ENCODE results near the gene ULBP2.
"Not testable (repeated sequence)": the region's sequence is repeated elsewhere in the genome, so short reads cannot be mapped to it uniquely, and the experiment has no call there.

The ULBP2 gene

GRCh38 chr6:149963462-149964307 is 21.9 kb downstream of the ULBP2 start, which contains the start of gene ULBP1:
TSS of gene ULBP1 (plus strand) at chr6:149963943. CDS start at chr6:149964050, 107 bp downstream.
- no peaks in the 10 kb centered on the region for H3K9me3 ChIP-seq (ENCODE audit: insufficient read depth, low read depth, low read length)
- WGBS, result under 1% methylated on average over 69 of the region's 69 CpGs
- no peak within 1 kb of the TSS for H3K27ac ChIP-seq (ENCODE audit: low read depth, low read length)
- peak within 1 kb of the TSS; percentile 83 for H3K4me3 ChIP-seq (ENCODE audit: low read length)
- H3K4me1 ChIP-seq (ENCODE audit: insufficient read depth, low read length), result 0 out of 2 replicates have a peak, but pooled peaks cover 5% of the 10 kb centered on the region
- peak within 1 kb of the TSS; percentile 82 for H3K9ac ChIP-seq (ENCODE audit: low read depth, low read length)
- H3K27me3 ChIP-seq (ENCODE audit: insufficient read depth, low read length), result peaks cover 99% of the 10 kb centered on the region
- no peaks in the 10 kb centered on the region for H3K36me3 ChIP-seq (ENCODE audit: insufficient read depth, low read length)

GRCh38 chr6:149964308-149965193 is 22.7 kb downstream of the ULBP2 start:
- Histone ChIP-seq H3K36me3 (ENCODE audit: insufficient read depth, low read length) (no peaks in the 10 kb centered on the region), H3K4me3 (ENCODE audit: low read length) (peak overlapping the region; percentile 83), H3K9me3 (ENCODE audit: insufficient read depth, low read depth, low read length) (no peaks in the 10 kb centered on the region), H3K9ac (ENCODE audit: low read depth, low read length) (peak overlapping the region; percentile 21; the same call in 1 of the 2 replicates), H3K27ac (ENCODE audit: low read depth, low read length) (no peak overlapping the region), H3K4me1 (ENCODE audit: insufficient read depth, low read length) (0 out of 2 replicates have a peak, but pooled peaks cover 5% of the 10 kb centered on the region), H3K27me3 (ENCODE audit: insufficient read depth, low read length) (peaks cover 99% of the 10 kb centered on the region)
- 1% methylated on average over 103 of the region's 103 CpGs for WGBS

- WGBS, result 9% methylated on average over 38 of the region's 38 CpGs
- H3K9ac ChIP-seq (ENCODE audit: low read depth, low read length), result no peak overlapping the region
Measured at GRCh38 chr6:149965194-149966020, 23.6 kb downstream of the ULBP2 start.

GRCh38 chr6:149966319-149966718 is 24.5 kb downstream of the ULBP2 start:
- 96% methylated on average over 2 of the region's 2 CpGs for whole genome bisulfite sequencing
- not testable (repeated sequence) for H3K4me1 ChIP-seq (ENCODE audit: insufficient read depth, low read length); H3K9ac ChIP-seq (ENCODE audit: low read depth, low read length); H3K9me3 ChIP-seq (ENCODE audit: insufficient read depth, low read depth, low read length); H3K36me3 ChIP-seq (ENCODE audit: insufficient read depth, low read length); H3K4me3 ChIP-seq (ENCODE audit: low read length); H3K27ac ChIP-seq (ENCODE audit: low read depth, low read length)
- H3K27me3 ChIP-seq (ENCODE audit: insufficient read depth, low read length), result peaks cover 100% of the 10 kb centered on the region

More at GRCh38 chr6:149965194-149966020, 23.6 kb downstream of the ULBP2 start:
- peak overlapping the region; percentile 83 for H3K4me3 ChIP-seq (ENCODE audit: low read length)
- H3K36me3 ChIP-seq (ENCODE audit: insufficient read depth, low read length), result no peaks in the 10 kb centered on the region
- H3K4me1 ChIP-seq (ENCODE audit: insufficient read depth, low read length), result 0 out of 2 replicates have a peak, but pooled peaks cover 5% of the 10 kb centered on the region
- peaks cover 100% of the 10 kb centered on the region for H3K27me3 ChIP-seq (ENCODE audit: insufficient read depth, low read length)
- no peak overlapping the region for H3K27ac ChIP-seq (ENCODE audit: low read depth, low read length)
- H3K9me3 ChIP-seq (ENCODE audit: insufficient read depth, low read depth, low read length), result no peaks in the 10 kb centered on the region

DNA sequence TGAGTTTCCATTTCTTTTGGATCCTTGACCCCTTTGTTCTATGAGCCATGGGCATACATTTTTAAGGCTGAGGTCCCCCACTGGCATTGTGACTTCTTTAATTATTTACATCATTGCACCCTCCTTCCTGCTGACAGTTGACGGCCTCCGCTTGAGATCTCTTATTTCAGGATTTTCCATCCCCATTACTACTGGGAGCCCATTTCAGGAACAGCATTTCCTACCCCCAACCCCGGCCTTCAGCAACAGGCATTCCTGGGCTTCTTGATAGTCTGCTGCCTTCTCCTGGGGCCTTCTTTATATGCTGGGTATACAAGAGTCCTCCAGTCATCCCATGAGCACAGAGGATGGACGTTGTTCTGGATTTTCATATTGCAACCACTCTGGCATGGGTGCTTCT is 25.8 kb downstream of the ULBP2 start:
- Histone ChIP-seq H3K4me1 (ENCODE audit: insufficient read depth, low read length) (0 out of 2 replicates have a peak, but pooled peaks cover 5% of the 10 kb centered on the region), H3K27ac (ENCODE audit: low read depth, low read length) (no peak overlapping the region), H3K4me3 (ENCODE audit: low read length) (no peak overlapping the region), H3K36me3 (ENCODE audit: insufficient read depth, low read length) (no peaks in the 10 kb centered on the region), H3K9ac (ENCODE audit: low read depth, low read length) (no peak overlapping the region), H3K27me3 (ENCODE audit: insufficient read depth, low read length) (peaks cover 97% of the 10 kb centered on the region), H3K9me3 (ENCODE audit: insufficient read depth, low read depth, low read length) (no peaks in the 10 kb centered on the region)
- 83% methylated on average over 4 of the region's 4 CpGs for WGBS

GRCh38 chr6:149967999-149968398 is 26.2 kb downstream of the ULBP2 start:
- not testable (repeated sequence) for H3K4me3 ChIP-seq (ENCODE audit: low read length); H3K36me3 ChIP-seq (ENCODE audit: insufficient read depth, low read length); H3K9me3 ChIP-seq (ENCODE audit: insufficient read depth, low read depth, low read length); H3K4me1 ChIP-seq (ENCODE audit: insufficient read depth, low read length); H3K27ac ChIP-seq (ENCODE audit: low read depth, low read length); H3K9ac ChIP-seq (ENCODE audit: low read depth, low read length)
- WGBS, result 78% methylated on average over 2 of the region's 2 CpGs
- H3K27me3 ChIP-seq (ENCODE audit: insufficient read depth, low read length), result peaks cover 97% of the 10 kb centered on the region

GRCh38 chr6:149968909-149969308 is 27.1 kb downstream of the ULBP2 start:
- H3K27ac ChIP-seq (ENCODE audit: low read depth, low read length); H3K4me3 ChIP-seq (ENCODE audit: low read length); H3K9ac ChIP-seq (ENCODE audit: low read depth, low read length); H3K4me1 ChIP-seq (ENCODE audit: insufficient read depth, low read length); H3K36me3 ChIP-seq (ENCODE audit: insufficient read depth, low read length); H3K9me3 ChIP-seq (ENCODE audit: insufficient read depth, low read depth, low read length): not testable (repeated sequence)
- WGBS, result 78% methylated on average over 2 of the region's 2 CpGs
- peaks cover 97% of the 10 kb centered on the region for H3K27me3 ChIP-seq (ENCODE audit: insufficient read depth, low read length)

GRCh38 chr6:149969635-149970034 is 27.8 kb downstream of the ULBP2 start:
- H3K27ac ChIP-seq (ENCODE audit: low read depth, low read length), result no peak overlapping the region
- WGBS, result 84% methylated on average over 2 of the region's 2 CpGs
- no peaks in the 10 kb centered on the region for H3K4me1 ChIP-seq (ENCODE audit: insufficient read depth, low read length)
- H3K9me3 ChIP-seq (ENCODE audit: insufficient read depth, low read depth, low read length), result no peaks in the 10 kb centered on the region
- no peak overlapping the region for H3K4me3 ChIP-seq (ENCODE audit: low read length)
- H3K36me3 ChIP-seq (ENCODE audit: insufficient read depth, low read length), result no peaks in the 10 kb centered on the region
- peaks cover 97% of the 10 kb centered on the region for H3K27me3 ChIP-seq (ENCODE audit: insufficient read depth, low read length)
- H3K9ac ChIP-seq (ENCODE audit: low read depth, low read length), result no peak overlapping the region

DNA sequence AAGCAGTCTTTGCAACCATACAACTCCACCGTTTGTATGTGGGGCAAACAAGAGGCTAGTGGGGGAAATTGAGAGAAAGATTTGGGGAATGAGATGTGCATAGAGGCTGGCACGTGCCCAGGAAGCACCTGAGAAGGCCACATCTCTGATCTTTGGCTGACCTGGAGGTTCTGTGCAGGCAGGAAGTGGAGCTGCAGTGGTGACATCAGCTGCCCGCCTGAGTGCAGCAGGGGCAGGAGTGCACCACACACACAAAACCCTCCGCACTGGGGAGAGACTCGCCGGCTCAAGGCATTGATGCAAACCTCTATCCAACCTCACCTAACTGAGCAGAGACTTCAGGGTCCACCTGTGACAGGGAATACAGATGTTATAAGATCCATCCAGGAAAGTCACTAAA is 32.6 kb downstream of the ULBP2 start:
- H3K27me3 ChIP-seq (ENCODE audit: insufficient read depth, low read length), result peaks cover 97% of the 10 kb centered on the region
- H3K4me3 ChIP-seq (ENCODE audit: low read length); H3K9me3 ChIP-seq (ENCODE audit: insufficient read depth, low read depth, low read length); H3K4me1 ChIP-seq (ENCODE audit: insufficient read depth, low read length); H3K9ac ChIP-seq (ENCODE audit: low read depth, low read length); H3K36me3 ChIP-seq (ENCODE audit: insufficient read depth, low read length); H3K27ac ChIP-seq (ENCODE audit: low read depth, low read length): not testable (repeated sequence)
- 73% methylated on average over 6 of the region's 6 CpGs for WGBS

DNA sequence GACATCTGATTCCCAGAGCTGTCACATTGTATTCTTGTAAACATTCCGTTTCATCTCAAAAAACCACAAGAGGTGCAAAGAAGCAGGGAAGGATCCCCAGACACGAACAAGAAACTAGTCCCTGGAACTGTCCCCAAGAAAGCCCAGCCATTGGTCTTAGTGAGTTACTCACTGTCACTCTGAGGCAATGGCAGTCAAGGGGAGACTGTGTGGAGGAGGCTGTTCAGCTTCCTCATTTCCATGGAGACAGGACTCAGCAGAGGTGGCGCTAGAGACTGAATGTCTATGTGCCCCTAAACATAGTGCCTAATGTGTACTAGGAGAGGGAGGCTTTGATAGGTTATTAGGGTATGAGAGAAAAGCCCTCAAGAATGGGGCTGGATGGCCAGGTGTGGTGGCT is 33.0 kb downstream of the ULBP2 start:
- 60% methylated on average over 3 of the region's 3 CpGs for WGBS
- no peak overlapping the region for H3K4me3 ChIP-seq (ENCODE audit: low read length)
- H3K4me1 ChIP-seq (ENCODE audit: insufficient read depth, low read length), result no peaks in the 10 kb centered on the region
- H3K27me3 ChIP-seq (ENCODE audit: insufficient read depth, low read length), result peaks cover 97% of the 10 kb centered on the region
- H3K36me3 ChIP-seq (ENCODE audit: insufficient read depth, low read length), result no peaks in the 10 kb centered on the region
- no peak overlapping the region for H3K9ac ChIP-seq (ENCODE audit: low read depth, low read length)
- H3K27ac ChIP-seq (ENCODE audit: low read depth, low read length), result no peak overlapping the region
- no peaks in the 10 kb centered on the region for H3K9me3 ChIP-seq (ENCODE audit: insufficient read depth, low read depth, low read length)

Measured in HUES64 (cell line).